ENCODE data around the gene HOXC6. TPM values are rescaled to one million over a fixed set of nuclear protein-coding genes. Genes with fewer than 3 reads are reported as not detected.

The HOXC6 gene
- total and polyA plus RNA-seq, 2 of the 8 experiments (the other 6 are each of a cell fraction or from before 2014, with no cell fraction given) = not detected

GRCh38 chr12:53995378-53996239 is 32.6 kb upstream of the HOXC6 start:
- WGBS, 2 experiments (ENCODE audit: extremely low coverage in 1 of 2, insufficient coverage in 1 of 2, insufficient read length in 1 of 2, insufficient replicate concordance in 2 of 2, low coverage in 1 of 2, low lambda C conversion rate in 2 of 2, missing lambda C conversion rate in 1 of 2) = 1% methylated on average over 27 of the region's 48 CpGs; no CpG with 5 or more reads in 1 of the 2 experiments
- H3K9ac ChIP-seq (replicated peaks in 1 of 4; ENCODE audit: extremely low read depth in 1 of 4, low read depth in 3 of 4, low read length in 3 of 4) = no peak overlapping the region
- FAIRE-seq = no peak
- 0 out of 2 replicates have a peak, but pooled peaks have one; percentile 34 for TF ChIP-seq YY1 (IDR thresholded peaks at IDR 0.05; ENCODE audit: low read depth, low read length)
- TF ChIP-seq NANOG (IDR thresholded peaks at IDR 0.05; ENCODE audit: insufficient read depth, low read depth, low read length, poor library complexity, severe bottlenecking) = no peak
- no peak for TF ChIP-seq ATF3 (IDR thresholded peaks at IDR 0.05; ENCODE audit: insufficient read depth, low read depth, low read length)
- peak; percentile 5 for TF ChIP-seq SUZ12 (IDR thresholded peaks at IDR 0.05; ENCODE audit: low read length)
- TF ChIP-seq CTBP2 (IDR thresholded peaks at IDR 0.05; ENCODE audit: borderline replicate concordance, insufficient read depth, insufficient read length, low read length) = peak; percentile 93
- TF ChIP-seq KDM1A (IDR thresholded peaks at IDR 0.05; ENCODE audit: borderline replicate concordance, low read length) = no peak
- TF ChIP-seq SP2 (IDR thresholded peaks at IDR 0.05; ENCODE audit: low read length) = no peak

More at GRCh38 chr12:53995378-53996239, 32.6 kb upstream of the HOXC6 start:
- Histone ChIP-seq H3K9me3 (ENCODE audit: insufficient read depth in 2 of 2, low read depth in 1 of 2, low read length in 1 of 2) (peaks cover 0 to 4% of the 10 kb centered on the region in 2 experiments; a peak in 1 of 4 replicates), H2AFZ (ENCODE audit: low read length) (no peak overlapping the region), H3K23me2 (ENCODE audit: low read depth, low read length) (peaks cover 4% of the 10 kb centered on the region; the same call in 1 of the 2 replicates), H2BK5ac (ENCODE audit: low read depth, low read length) (peak overlapping the region; percentile 2; the same call in 1 of the 2 replicates), H4K91ac (replicated peaks; ENCODE audit: insufficient read length, low read length) (no peak overlapping the region), H3K36me3 (ENCODE audit: control insufficient read depth in 2 of 4, insufficient read depth in 4 of 4, low read length in 3 of 4) (peaks cover 0 to 19% (median 0%) of the 10 kb centered on the region in 4 experiments; a peak in 1 of 8 replicates), H4K8ac (ENCODE audit: extremely low read depth, insufficient read depth, low read length) (no peak overlapping the region), H2AK5ac (ENCODE audit: low read depth, low read length) (no peak overlapping the region), H3K18ac (ENCODE audit: extremely low read depth, low read length) (no peak overlapping the region; the same call in 1 of the 2 replicates), H2BK20ac (ENCODE audit: low read length) (peak overlapping the region; percentile 72; the same call in 1 of the 2 replicates), H3K14ac (ENCODE audit: insufficient read length) (no peak overlapping the region), H4K20me1 (replicated peaks in 1 of 2; ENCODE audit: control insufficient read depth in 1 of 2, insufficient read depth in 2 of 2, low read length in 2 of 2) (peaks cover 27 to 28% of the 10 kb centered on the region in 2 experiments), H3K4me3 (ENCODE audit: extremely low read depth in 1 of 4, insufficient read depth in 2 of 4, low read depth in 3 of 4, low read length in 4 of 4) (peak overlapping the region in 1 of 4 experiments; percentile 45; a peak in 3 of 8 replicates), H3K4me2 (ENCODE audit: insufficient read depth in 1 of 2, low read depth in 2 of 2, low read length in 2 of 2) (peak overlapping the region; percentile 23 to 56), H3K27ac (ENCODE audit: low read depth, low read length) (no peak overlapping the region), H2BK120ac (replicated peaks; ENCODE audit: low read depth, low read length) (no peak overlapping the region), H2BK15ac (ENCODE audit: low read length) (peak overlapping the region; percentile 72; the same call in 1 of the 2 replicates), H3K4me1 (replicated peaks in 1 of 4; ENCODE audit: control insufficient read depth in 3 of 4, insufficient read depth in 4 of 4, low read length in 3 of 4) (peaks cover 0 to 17% (median 8%) of the 10 kb centered on the region in 4 experiments; a peak in 5 of 7 replicates), H3K79me2 (ENCODE audit: control insufficient read depth in 1 of 2, insufficient read depth in 2 of 2, low read length in 2 of 2) (no peaks in the 10 kb centered on the region), H3K56ac (replicated peaks; ENCODE audit: insufficient read length, low read depth, low read length) (no peak overlapping the region), H4K5ac (ENCODE audit: insufficient read length, low read depth, low read length) (no peak overlapping the region), H2BK12ac (ENCODE audit: low read depth, low read length) (peak overlapping the region; percentile 68), H3K79me1 (ENCODE audit: low read depth, low read length) (no peaks in the 10 kb centered on the region), H3K23ac (ENCODE audit: insufficient read length) (no peak overlapping the region), H3K4ac (replicated peaks; ENCODE audit: insufficient read length, low read depth, low read length) (no peak overlapping the region), H3K27me3 (replicated peaks in 1 of 4; ENCODE audit: control insufficient read depth in 3 of 4, extremely low read depth in 1 of 4, insufficient read depth in 3 of 4, low read length in 3 of 4) (peaks cover 97 to 100% (median 100%) of the 10 kb centered on the region in 4 experiments)
- CTCF ChIA-PET (ENCODE audit: partially characterized antibody) = interaction anchor here (0.7 to 4.4 kb wide), 10 partner anchors 8 to 218 kb away, joined by 3 to 28 read pairs (median 4); partner anchors contain the start of genes HOXC10 and HOXC8
- peak in 1 of 2 experiments; percentile 80 for DNase-seq (ENCODE audit: low read depth in 1 of 2, low spot score in 2 of 2)
- POLR2A ChIA-PET (ENCODE audit: partially characterized antibody) = interaction anchor here (1.6 kb wide), 1 partner anchor 10 kb away, joined by 4 read pairs; no protein-coding TSS in a partner anchor

All from H1 (cell line).